Kidney tubule cell (primary cell): ENCODE measurements around the gene CTNNA2.

Source experiments
- DNase-seq: peaks from one replicate; pipeline ENCODE4 v3.0.0-alpha.2; 2018; ENCODE audit warnings: low spot score

The CTNNA2 gene

GRCh38 chr2:79713131-79713785, 200.4 kb downstream of the CTNNA2 start:
- DNase-seq = peak; percentile 36

GRCh38 chr2:79714283-79714682, 201.4 kb downstream of the CTNNA2 start:
- no peak for DNase-seq

GRCh38 chr2:79715338-79715737, 202.5 kb downstream of the CTNNA2 start:
- no peak for DNase-seq

- DNase-seq = no peak
Observed at GRCh38 chr2:79716266-79716665, 203.4 kb downstream of the CTNNA2 start.

- peak; percentile 96 for DNase-seq
Observed at GRCh38 chr2:79717364-79718007, 204.6 kb downstream of the CTNNA2 start.

GRCh38 chr2:79721061-79721460, 208.2 kb downstream of the CTNNA2 start:
- DNase-seq = no peak

GRCh38 chr2:79721966-79722365, 209.1 kb downstream of the CTNNA2 start:
- no peak for DNase-seq

GRCh38 chr2:79723830-79724229, 211.0 kb downstream of the CTNNA2 start:
- DNase-seq = peak; percentile 96

DNA sequence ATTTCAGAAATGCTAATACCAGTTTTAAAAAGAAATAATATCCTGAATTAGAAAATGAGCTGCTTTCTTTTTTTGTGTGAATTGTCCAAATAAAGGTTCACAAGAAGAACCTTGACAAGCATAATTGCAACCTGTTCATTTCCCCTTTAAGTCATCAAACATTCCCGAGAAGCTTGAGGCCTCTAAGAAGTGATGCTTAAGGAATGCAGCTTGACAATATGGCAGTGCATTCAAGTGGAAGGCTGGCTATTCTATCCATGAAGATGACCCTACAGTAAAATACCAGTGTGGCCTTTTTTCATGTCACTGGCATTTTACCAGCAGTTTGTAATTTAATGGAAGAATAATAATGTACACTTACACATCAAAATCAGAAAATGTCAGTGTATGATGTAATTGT, 216.7 kb downstream of the CTNNA2 start:
- DNase-seq = no peak

DNA sequence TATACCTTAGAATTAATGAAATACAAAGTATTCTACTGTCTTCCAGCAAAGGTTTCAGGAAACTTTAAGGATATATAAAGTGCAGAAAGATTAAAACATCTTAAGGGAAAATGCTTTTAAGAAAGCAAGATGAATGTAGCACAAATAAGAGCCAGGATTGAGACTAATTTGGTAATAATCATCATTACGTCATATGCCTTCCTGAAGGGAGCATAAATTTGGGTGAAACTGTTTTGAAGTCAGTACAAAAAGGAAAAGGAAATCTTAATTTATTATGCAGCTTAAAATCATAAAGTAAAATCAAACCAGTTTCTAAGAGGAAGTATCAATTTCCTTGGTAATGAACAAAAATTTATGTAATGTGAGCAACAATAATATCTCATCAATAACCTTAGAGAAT, 221.7 kb downstream of the CTNNA2 start:
- DNase-seq = no peak

DNA sequence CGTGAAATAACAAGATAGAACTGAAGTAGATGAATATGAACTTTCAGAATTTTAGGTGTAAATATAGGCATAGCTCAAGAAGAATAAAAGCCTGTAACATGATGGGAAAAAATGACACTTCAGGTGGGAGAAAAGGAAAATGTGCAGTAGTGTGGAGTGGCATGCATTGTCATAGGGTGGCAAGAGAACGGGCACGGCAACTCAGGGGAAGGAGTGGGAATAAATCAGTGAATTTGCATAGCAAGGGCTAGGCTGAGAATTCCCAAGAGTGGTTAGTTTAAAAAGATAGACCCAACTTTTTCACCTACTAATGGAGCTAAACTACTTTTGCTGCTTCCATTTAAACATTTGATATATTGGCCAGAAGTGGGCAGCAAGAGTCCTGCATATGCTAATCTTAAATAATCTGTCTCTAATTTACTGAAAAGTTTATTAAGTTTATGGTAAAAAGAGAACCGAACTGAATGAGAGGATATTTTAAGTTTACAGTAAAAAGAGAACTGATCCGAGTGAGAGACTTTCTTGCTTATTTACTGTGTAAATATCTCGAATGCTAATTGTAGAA, 228.1 kb downstream of the CTNNA2 start:
- no peak for DNase-seq

DNA sequence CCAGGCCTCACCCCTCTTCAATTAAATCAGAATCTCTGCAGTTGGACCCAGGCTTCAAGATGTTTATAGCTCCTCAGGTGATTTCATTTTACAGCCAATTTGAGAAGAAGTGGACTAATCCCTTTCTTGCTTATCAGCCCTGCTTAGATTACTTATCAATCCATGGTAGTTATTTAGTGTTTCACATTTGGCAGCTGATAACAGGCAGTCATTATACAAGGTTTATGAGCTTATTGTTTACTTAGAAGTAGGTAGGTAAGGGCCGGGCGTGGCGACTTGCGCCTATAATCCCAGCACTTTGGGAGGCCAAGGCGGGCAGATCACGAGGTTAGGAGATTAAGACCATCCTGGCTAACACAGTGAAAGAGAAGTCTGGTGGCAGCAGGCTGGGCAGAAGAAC, 237.5 kb downstream of the CTNNA2 start:
- no peak for DNase-seq

- DNase-seq = no peak
Observed at GRCh38 chr2:79757526-79757925, 244.7 kb downstream of the CTNNA2 start.

- no peak for DNase-seq
Observed at GRCh38 chr2:79758042-79758441, 245.2 kb downstream of the CTNNA2 start.

DNA sequence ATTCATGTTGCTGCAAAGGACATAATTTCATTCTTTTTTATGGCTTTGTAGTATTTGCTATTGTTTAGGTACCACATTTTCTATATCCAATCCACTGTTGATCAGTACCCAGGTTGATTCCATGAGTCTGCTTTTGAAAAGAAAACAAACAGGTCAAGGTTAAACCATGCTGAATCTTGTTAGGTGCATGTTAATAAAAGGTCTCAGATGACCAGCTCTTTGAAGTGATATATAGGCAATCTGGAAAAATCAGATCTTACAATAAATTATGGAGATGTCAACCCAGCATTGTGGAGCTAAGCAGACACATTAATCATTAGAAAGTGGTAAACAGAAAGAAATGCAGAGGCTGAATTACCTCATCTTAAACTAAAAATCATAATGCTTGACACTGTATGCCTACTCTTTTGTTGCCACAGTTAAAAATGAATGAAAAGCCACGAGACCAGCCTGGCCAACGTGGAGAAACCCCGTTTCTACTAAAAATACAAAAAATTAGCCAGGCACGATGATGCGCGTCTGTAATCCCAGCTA, 246.0 kb downstream of the CTNNA2 start:
- no peak for DNase-seq

DNA sequence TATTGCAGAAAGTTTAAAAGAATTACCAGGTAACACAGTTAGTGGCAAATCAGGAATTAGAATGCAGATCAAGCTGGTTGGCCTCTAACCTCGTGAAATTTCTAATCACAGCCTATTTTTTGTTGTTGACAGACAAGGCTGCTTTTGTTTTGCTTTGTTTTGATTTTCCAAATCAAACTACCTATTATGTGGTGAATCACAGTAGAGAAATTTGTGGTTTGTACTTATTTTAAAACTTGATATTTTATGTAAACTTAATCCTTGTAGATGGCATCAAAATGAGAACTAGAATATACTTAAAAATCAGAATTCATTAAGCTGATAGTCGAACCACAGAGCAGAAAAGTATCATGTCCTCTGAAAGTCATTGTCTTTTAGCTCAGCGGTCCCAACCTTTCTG, 258.1 kb downstream of the CTNNA2 start:
- no peak for DNase-seq

- DNase-seq = no peak
Observed at GRCh38 chr2:79771493-79771892, 258.6 kb downstream of the CTNNA2 start.

DNA sequence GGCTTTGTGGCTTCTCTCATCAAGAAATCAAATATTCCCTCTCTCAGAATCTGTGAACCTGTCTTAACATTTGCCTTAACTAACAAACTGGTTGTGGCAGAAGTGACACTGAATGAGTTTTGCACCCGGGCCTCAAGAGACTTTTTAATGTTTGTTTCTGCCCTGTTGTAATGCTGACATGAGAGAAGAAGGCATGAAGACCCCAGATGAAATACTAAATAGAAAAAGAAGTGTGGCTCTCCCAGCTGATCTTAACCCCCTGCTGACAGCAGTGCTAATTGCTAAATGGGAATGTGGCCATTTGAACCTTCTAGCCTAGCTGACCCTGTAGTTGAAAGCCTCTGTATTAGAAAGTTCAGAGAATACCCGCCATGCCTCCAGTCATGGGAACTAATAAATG, 261.2 kb downstream of the CTNNA2 start:
- DNase-seq = no peak

GRCh38 chr2:79776461-79776860, 263.6 kb downstream of the CTNNA2 start:
- no peak for DNase-seq

DNA sequence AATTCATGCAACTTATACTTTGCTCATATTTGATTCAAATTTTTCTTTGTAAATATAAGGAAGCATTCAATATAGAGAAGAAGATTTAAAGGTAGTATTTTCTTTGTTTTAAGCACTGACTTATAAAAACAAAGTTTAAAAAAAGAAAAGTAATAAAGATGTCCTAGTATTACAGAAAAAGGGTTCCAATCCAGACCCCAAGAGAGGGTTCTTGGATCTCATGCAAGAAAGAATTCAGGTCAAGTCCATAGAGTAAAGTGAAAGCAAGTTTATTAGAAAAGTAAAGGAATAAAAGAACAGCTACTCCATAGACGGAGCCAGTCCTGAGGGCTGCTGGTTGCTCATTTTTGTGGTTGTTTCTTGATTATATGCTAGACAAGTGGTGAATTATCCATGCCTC, 267.9 kb downstream of the CTNNA2 start:
- DNase-seq = no peak

DNA sequence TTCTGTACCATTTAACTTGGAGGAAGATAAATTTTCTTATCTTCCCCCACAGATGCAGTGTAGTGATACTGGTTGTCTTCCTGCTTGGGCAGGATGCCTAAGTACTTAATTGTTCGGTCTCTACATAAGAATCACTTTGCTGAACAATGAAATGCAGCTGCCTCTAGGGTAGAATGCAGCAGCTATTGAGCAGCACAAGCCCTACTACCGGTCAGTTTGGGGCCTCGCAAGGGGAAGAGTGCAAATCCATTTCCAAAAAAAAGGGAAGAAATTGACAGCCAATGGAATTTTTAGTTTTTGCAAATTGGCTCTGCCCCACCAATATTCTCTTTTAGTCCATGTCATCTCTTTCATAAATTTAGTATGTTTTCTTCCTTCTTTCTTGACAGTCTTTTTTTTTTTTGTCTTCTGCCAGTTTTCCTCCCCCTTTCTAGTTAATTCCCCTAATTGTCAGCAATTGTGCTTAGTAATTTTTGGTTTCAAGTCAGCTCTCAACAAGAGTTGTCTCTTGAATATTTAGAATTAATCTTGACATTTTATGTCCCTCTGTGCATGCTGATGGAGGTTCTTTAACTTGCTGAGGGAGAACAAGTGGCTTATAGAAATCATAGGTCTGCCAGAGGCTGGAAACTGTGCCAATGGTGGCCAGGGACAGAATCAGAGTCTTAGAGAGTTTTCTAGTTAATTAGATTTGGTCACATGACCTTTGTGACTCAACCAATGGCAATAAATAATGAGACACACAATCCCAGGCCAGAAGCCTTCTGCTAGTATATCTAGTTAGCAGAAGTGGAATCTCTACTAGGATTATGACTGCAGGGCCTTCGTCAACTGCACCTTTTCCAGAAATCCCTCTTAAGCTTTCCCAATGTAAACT, 270.0 kb downstream of the CTNNA2 start:
- no peak for DNase-seq

DNA sequence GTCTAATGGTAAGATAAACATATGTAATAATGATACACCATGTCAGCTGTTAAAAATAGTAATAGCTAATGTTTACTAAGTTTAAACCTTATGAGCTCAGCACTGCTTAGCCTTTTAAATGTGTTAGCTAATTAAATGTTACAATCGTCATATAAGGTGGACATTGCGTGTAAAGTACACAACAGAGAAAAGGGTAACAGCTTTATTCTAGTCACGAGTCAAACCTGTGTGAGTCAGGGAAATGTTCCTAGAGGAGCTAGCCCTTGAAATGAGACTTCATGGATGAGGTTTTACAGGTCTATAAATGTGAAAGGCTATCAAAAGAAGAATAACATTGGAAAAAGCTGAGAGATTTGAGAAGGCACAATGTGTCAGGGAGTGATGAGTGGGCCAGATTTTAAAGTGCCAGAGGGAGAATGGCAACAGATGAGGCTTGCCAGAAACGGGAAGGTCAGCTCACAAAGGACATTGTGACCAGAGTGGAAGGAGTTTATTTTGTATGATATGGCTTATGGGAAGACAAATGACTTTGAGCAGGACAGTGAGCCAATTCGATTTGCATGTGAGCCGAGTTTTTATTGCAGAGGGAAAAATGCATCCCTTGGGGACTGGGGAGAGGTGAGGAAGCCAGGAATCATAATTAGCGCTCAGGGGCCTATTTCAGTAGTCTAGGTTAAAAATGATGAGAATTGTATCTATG, 276.3 kb downstream of the CTNNA2 start:
- no peak for DNase-seq
